GM12875 (cell line): Measurements from ENCODE around the gene SLC25A21.
A peak's percentile ranks its signal among the peaks of the same experiment; 100 is the strongest.

Source experiments
- H3K4me3 ChIP-seq: one replicate; pipeline ENCODE4 v1.5.1; 2011; ENCODE audit warnings: low read depth, low read length, control low read depth
- TF ChIP-seq, protein P1 (sequence below): IDR thresholded peaks from 2 replicates; pipeline ENCODE4 v1.5.1; 2011; ENCODE audit warnings: low read depth, mild to moderate bottlenecking, control low read depth, inconsistent platforms, low read length, moderate library complexity, borderline replicate concordance; ENCODE audit not compliant: insufficient read depth

SLC25A21 gene

DNA sequence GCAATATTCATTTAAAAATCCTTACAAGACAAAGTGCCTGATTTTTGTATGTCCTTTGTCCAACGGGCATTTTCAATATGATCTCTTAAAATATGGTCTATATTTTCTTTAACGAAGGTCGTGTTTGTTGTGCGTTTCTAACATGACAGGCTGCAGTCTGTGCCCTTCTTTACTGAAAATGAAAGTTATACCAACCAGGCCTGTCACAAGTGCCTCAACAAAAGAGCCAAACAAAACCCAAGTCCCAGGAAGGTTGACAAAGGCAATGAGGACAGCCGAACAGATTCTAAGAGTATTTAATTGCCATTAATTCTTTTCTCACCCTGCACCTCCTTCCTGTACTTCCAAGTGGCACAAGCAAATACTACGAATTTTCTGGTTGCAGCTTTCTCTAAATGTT, 496.8 kb downstream of the SLC25A21 start:
- H3K4me3 ChIP-seq: no peak overlapping the region
- TF ChIP-seq, protein P1, sequence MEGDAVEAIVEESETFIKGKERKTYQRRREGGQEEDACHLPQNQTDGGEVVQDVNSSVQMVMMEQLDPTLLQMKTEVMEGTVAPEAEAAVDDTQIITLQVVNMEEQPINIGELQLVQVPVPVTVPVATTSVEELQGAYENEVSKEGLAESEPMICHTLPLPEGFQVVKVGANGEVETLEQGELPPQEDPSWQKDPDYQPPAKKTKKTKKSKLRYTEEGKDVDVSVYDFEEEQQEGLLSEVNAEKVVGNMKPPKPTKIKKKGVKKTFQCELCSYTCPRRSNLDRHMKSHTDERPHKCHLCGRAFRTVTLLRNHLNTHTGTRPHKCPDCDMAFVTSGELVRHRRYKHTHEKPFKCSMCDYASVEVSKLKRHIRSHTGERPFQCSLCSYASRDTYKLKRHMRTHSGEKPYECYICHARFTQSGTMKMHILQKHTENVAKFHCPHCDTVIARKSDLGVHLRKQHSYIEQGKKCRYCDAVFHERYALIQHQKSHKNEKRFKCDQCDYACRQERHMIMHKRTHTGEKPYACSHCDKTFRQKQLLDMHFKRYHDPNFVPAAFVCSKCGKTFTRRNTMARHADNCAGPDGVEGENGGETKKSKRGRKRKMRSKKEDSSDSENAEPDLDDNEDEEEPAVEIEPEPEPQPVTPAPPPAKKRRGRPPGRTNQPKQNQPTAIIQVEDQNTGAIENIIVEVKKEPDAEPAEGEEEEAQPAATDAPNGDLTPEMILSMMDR: no peak

DNA sequence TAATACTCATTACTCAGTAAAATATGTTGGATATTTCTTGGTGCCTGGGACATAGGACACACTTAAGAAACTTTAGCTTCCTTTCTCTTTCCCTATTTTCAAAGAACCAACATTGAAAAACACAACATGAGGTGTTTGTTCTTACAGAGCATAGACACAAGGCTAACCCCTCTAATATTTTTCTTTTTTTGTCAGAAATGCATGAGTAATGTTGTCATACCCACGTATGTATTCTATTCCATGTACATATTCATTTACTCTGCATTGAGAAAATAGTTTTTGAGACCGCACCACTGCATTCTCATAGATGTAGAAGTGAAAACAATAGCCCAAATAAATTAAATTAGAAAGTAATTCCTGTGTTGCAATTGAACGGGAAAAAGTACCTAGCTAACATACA, 497.7 kb downstream of the SLC25A21 start:
- no peak overlapping the region for H3K4me3 ChIP-seq
- TF ChIP-seq, protein P1: no peak

DNA sequence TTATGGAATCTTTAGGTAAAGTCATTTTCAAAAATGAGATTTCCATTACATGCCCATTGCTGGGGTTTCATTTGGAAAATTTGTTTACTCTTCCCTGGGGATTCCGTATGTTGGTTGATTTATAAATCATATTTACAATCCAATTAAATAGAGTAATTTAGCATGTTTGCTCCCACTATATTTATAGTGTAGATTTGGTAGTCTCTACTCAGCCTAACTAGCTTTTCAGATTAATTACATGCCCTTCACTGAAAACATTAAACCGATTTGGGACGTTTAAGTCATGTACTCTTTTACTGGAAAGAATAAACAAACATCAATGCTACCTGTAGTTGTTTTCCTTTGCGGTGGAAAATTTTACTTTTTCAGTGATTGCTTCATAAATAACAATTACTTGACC, 500.3 kb downstream of the SLC25A21 start:
- H3K4me3 ChIP-seq: no peak overlapping the region
- TF ChIP-seq, protein P1: no peak

DNA sequence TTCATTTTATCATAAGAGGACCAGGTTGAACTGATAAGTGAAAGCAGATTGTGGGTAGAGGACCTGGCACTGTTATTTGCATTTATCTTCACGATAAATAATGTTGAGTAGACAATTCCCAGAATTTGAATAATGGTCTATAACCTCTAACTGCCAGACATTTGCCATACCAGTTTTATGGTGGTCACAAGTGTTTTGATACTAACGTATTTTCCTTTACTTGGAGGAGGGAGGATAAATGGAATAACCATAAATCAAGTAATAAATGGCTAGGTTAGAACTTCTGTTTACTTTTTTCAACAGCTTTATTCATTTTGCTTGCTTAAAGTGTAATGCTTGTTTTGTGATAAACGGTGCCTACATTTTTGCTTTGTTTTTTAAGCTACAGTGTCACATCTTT, 501.3 kb downstream of the SLC25A21 start:
- no peak overlapping the region for H3K4me3 ChIP-seq
- TF ChIP-seq, protein P1: no peak

DNA sequence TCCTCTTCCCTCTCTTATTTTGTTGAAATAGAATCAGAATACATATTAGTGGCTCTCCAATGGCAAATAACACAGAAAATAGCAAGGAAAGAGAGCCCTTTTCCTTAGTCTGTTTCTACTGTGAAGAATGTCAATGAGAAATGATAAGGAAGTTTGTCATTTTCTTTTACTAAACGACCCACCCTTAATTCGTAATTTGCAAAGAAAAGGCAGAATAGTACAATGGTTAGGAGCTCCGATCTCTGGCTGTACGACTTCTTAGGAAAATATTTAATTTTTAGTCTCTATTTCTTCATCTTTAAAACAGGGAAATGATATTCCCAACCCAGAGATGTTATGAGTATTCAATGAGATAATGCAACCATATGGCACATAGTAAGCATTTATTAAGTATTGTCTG, 504.7 kb downstream of the SLC25A21 start:
- no peak overlapping the region for H3K4me3 ChIP-seq

DNA sequence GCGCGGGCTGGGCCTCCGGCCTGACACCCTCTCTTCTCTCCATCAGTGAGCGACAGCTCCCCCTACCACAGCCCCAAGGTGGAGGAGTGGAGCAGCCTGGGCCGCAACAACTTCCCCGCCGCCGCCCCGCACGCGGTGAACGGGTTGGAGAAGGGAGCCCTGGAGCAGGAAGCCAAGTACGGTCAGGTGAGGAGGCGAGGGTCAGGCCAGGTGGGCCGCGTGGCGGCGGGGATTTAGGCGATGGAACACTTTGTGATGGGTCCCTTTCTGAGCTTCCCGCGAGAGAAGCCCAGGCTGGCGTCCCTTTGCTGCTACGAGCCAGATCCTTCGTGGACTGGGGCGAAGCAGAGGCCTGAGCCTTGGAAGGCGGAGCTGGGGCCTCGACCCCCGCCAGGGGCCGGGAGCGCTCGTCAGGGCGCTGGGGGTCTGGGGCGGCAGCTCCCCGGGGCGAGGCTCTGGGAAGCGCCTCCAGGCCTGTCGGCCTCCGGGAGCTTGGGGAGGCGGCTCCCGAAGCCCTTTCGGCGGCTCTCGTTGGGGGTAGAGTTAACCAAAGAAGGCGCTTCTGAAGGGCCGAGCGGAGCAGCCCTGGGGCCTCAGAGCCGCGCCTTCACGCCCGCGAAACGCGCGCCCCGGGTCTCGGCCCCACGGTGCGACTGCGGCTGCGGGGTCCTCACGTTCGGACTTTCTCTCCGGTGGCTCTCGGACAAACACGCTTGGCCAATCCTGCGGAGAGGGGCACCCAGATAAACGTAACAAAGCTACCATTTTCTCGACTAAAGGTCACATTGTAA, 505.8 kb downstream of the SLC25A21 start:
- TF ChIP-seq, protein P1: no peak
- H3K4me3 ChIP-seq: peak overlapping the region; percentile 26

More for the DNA sequence above, 504.7 kb downstream of the SLC25A21 start:
- TF ChIP-seq, protein P1: no peak

DNA sequence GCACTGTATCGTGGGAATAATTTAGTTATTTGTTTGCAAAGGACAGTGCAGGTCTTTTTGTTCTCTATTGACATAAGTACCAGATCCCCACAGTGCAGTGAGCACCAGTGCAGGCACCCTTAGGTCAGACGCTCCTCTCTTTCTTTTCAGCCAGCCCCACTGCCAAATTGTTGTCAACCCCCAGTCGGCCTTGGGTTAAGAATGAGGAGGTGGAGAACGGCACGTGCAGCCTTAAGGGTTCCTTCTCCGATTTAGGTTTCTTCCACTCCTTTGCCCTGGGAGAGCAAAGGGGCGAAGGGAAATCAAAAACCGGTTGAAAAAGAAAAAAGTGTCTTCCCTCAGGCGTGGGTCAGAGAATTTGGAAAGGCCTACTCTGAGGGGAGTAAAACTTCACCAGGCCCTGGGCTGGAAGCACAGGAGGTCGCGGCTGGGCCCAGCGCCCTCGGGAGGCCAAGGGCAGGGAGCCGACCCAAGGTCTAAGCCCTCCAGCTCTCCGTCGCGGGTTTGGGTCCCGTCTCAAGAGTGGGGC, 506.5 kb downstream of the SLC25A21 start:
- TF ChIP-seq, protein P1: no peak
- H3K4me3 ChIP-seq: peak overlapping the region; percentile 26
